OCI-M2 (cell line): Measurements from ENCODE around the gene FAM124A.

Experiments used
- DNase-seq: peaks from one replicate; lab custom pipeline; 2025; ENCODE audit not compliant: unreplicated experiment; lab: John Stamatoyannopoulos, UW

Gene FAM124A, protein sequence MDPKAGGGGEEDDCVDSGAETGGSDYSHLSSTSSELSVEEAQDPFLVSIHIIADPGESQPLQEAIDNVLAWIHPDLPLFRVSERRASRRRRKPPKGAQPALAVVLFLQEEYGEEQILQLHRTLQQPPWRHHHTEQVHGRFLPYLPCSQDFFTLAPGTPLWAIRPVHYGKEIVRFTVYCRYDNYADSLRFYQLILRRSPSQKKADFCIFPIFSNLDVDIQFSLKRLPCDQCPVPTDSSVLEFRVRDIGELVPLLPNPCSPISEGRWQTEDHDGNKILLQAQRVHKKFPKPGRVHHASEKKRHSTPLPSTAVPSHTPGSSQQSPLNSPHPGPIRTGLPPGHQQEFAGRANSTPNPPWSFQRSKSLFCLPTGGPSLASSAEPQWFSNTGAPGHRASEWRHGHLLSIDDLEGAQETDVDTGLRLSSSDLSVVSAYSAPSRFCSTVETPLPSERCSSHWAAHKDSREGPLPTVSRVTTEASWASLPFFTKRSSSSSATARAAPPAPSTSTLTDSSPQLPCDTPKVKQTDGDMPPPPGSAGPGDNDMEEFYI

DNA sequence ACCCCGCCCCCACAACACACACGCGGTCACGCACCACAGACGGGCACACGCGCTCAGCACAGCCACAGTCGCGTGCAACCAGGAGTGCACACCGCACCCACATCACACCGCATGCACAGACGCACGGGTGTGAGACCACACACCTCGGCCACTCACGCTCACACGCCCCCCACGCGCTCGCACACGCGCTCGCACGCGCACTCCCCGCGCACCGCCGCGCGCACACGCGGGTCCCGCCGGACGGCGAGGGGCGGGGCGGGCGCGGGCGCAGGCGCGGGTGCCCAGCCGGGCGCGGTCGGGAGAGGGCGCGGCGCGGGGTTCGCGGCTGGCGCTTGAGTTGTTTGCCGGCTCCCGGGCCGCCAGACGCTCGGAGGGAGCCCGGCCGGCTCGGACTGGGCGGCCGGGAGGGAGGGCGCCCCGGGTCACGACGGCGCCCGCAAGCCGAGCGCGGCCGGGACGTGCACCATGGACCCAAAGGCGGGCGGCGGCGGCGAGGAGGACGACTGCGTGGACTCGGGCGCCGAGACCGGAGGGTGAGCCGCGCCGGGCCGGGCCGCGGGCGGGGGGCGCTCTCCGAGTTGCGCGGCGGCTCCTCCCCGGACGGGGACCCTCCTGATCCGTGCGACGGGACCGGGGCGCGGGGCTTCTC lies at the start of gene FAM124A:
TSS of gene FAM124A (plus strand) at position 362 of the 649 bp plus-strand sequence. CDS start at position 466, 104 bp downstream.
- DNase-seq, result no peak

DNA sequence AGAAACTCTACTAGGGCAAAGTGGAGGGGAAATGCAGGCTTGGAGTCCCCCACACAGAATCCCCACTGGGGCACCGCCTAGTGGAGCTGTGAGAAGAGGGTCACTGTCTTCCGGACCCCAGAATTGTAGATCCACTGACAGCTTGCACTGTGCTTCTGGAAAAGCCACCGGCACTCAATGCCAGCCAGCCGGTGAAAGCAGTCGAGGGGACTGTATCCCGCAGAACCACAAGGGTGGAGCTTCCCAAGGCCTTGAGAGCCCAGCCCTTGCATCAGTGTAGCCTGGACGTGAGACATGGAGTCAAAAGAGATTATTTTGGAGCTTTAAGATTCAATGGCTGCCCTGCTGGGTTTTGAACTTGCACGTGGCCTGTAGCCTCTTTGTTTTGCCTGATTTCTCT lies 47.2 kb upstream of the FAM124A start:
- DNase-seq, result no peak

DNA sequence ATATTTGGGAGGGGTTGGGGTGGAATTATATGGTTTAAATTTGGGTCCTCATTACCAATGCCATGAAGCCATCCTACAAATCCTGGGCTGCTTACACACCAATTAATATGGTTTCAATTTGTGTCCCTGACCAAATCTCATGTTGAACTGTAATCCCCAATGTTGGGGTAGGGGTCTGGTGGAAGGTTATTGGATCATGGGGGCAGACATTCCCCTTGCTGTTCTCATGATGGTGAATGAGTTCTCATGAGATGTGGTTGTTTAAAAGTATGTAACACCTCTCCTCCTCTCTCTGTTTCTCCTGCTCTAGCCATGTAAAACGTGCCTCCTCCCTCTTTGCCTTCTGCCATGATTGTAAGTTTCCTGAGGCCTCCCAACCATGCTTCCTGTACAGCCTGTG lies 46.6 kb upstream of the FAM124A start:
- no peak for DNase-seq

DNA sequence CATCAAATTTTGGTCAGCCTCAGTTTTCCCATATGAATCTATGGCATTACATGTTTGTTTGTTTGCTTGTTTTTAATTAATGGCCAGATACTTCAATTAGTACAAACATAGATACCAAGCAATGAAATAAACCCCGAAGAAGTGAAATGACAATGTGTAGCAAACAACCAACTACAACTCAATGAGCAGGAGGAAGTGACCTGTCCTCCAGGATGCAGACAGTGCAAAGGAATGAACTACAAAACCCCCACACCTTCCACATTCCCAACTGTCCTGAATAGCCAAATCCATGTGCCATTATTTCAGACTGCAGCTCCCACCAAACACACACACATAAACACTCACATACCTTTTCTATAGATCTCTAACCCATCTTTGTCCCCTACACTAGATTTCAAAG lies 45.0 kb upstream of the FAM124A start:
- no peak for DNase-seq

DNA sequence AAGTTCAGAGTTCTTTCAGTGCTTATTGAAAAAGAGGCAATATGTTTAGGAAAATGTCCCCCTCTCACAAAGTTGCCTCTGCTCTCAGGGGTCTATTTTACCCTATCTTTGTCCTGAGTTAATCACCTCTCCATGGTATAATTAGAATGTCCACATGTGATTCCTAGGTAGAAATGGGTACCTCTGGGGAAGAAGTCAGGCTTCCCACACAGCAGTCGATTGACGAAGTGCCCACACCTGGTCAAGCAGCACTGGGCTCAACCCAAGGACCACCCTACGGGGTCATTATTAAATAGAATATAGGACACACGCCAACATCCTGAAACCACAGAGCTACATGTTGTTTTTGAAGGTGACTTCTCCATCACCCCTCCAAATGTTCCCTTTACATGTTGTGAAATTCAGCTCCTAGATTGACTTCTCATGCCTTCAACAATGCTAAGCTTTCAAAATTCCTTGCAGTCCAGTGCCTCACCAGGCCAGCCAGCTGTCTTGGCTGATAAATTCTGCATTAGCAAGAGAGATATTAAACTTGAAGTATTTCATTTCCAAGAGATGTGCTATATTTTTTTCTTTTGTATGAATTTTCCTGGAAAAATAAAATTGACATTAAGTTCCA lies 43.6 kb upstream of the FAM124A start:
- DNase-seq, result no peak

DNA sequence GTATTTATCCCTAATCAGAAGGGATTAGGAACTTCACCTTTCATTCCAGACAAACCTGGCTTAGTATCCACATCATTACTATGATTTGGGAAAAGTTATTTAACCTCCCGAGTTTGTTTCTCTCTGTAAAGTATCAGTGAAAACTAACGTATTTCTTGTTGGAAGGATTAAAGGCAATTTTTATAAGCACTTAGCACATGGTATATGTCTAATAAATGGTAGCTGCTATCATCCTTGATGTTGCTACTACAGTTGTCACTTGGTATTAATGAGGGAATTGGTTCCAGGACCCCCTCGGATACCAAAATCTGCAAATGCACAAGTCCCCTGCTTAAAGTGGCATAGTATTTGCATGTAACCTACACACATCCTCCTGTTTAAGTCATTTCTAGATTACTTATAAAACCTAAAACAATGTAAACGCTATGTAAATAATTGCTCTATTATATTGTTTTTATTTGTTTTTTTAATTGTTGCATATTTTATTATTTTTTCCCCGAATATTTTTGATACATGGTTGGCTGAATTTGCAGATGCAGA lies 42.7 kb upstream of the FAM124A start:
- no peak for DNase-seq

DNA sequence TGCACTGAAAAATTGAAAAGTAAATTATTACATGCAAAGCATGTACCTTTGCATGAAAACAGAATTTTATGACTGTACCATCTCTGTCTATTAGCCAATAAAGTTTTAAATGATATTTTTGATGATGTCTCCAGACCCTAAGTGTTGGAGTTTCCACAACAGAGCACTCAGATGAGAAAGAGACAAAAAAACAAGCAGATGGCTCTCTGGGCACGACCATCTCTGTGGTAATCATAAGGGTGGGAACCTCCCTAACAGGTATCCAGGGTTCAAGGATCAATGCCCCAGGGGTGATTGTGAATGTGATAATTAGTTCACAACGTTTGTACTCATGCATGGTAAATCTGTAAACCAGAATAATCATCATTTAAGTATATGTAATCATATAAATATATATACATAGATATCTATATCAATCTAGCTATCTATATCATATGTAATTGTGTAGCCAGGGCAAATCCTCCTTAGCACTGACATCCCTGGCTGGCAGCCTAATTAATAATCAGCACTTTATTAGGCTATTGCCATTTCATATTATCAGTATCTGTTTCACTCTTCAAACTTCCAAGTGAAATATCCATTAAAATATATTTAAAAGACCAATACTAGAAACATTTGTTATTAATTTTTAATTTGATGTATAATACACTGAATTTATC lies 41.2 kb upstream of the FAM124A start:
- DNase-seq, result no peak

DNA sequence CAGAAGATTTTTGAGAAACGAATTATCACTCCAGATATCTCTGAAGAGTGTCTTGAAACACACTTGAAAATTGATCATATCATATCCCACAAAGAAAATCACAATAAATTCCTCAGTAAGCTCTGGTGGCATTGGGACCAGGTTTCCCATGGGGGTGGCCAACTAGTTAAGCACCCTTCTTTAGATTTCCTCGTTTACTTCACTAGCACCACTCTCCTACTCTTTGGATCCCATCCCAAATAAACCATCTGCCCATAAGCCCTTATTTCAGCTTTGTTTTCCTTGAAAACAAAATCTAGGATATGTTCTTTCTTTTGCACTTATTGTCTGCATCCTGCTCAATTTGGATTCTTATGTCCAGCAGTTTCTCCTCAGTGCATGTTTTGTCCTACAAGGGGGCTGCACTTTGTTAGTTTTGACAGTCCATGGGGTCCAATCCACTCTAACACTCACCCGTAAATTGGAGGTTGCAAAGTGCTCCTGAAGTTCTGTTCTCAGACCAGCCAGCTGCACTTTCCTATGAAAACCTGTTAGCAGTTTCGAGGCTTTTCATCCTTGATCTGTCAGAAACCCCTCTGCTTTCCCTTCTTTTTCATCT lies 40.3 kb upstream of the FAM124A start:
- no peak for DNase-seq

DNA sequence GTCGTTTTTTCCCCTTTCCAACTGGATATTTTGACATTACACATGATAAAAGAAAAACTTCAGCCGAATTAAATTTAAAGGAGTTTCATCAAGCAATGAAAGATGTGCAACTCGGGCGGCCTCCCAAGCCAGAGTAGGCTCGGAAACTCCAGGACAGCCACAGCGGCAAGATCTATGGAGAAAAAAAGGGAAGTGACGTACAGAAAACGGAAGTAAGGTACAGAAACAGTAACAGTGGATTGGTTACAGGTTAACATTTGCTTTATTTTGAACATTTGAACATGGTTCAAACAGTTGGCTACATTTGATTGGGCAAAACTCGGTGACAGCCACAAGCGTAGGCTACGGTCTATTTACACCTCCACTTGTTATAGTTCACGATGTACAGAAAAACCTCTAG lies 30.5 kb upstream of the FAM124A start:
- no peak for DNase-seq

DNA sequence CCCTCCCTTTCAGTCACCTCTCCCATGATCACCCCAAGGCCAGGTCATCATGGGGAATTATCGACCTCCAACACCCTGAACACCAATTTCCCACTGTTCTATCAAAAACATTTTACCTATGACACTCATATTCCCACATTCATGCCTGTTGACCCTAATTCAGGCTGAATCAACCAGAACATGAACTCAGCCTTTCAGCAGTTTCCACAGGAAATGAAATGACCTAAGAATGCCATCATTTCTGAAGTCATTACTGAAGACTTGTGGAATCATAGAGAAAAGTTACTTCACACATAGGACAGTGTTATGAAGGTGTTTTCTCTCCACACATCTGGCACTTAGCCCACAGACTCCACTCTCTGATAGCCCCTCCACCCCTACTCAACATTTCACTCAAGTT lies 29.9 kb upstream of the FAM124A start:
- DNase-seq, result no peak

DNA sequence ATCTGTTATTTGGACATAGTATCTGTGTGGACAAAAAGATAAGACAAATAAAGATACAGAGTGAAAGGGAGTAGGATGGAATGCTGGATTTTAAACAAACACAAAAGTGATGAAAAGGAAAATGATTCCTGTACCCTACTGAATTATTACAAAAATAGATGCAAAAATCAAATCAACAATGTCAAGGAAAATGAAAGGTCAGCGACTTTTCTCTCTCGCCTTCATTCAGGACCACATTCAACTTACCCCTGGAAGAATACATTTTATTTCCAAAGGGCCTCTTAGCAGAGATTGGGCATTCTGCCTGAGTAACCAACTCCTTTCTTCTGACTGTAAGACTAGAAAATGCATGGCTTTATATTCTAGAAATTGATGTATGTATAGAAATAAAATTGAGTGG lies 28.8 kb upstream of the FAM124A start:
- no peak for DNase-seq

DNA sequence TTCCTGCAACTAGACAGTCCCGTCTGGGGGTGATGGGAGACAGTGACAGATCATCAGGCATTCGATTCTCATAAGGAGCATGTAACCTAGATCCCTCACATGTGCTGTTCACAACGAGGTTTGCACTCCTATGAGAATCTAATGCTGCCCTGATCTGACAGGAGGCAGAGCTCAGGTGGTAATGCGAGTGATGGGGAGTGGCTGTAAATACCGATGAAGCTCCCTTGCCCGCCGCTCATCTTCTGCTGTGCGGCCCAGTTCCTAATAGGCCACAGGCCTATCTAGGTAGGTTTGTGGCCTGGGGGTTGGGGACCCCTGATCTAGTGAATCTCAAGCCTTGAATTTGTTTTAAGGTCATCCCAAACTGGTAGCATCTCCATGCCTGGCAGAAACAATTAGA lies 27.3 kb upstream of the FAM124A start:
- no peak for DNase-seq

DNA sequence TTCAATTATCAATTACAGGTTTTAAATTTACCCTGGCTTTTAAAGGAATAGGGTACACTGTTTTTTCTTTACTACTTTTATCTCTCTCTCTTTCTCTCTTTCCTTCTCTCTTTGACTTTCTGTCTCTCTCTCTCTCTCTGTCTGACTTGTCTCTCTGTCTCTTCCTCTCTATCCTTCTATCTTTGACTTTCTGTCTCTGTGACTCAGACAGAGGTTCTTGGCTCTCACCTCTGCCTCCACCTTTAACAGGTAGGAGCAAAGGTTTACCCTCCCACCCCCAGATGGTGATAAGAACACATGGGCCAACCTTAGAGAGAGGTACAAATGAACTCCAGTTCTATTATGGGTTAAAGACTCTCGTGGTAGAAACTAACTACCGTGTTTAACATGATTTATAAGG lies 20.3 kb upstream of the FAM124A start:
- no peak for DNase-seq

DNA sequence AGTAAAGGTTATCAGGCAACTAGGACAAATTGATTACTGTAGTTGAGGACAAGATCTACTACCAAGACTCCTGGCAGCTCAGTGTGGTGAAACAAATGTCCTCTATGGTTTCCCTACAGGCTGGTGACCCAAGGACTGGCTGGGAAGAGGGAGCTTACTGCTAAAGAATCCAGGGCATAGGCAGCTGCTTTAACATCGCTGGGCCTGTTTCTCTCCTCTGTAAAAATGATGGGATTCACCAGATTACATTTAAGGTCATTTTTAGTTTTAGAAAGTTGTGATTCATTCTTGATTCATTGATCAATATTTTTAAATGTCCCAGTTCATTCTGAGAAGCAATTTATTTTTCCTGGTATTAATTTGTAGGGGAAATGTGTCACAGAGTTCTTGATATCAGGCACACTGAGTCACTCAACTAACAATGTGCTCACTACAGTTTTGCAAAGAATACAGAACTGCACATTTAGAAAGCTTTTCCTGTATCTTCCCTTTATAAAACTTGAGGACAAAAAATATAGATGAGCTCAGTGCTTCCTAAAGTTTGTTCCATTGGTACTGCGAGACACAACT lies 19.6 kb upstream of the FAM124A start:
- DNase-seq, result no peak

DNA sequence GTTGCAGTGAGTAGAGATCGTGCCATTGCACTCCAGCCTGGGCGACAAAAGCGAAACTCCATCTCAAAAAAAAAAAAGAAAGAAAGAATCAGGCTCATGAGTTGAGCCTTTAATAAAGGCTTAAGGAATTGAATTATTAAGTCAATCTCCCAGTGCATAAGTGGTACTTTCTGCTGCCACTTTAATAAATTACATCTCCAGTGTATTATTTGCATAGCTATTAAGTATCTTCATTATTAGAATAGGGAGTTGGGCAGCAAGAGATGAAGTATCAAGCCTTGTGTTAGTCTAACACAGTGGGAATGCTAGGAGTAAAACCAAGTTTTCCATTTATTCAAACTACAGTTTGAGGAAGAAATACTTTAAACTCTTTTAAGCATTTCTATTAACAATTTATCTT lies 15.6 kb upstream of the FAM124A start:
- no peak for DNase-seq

DNA sequence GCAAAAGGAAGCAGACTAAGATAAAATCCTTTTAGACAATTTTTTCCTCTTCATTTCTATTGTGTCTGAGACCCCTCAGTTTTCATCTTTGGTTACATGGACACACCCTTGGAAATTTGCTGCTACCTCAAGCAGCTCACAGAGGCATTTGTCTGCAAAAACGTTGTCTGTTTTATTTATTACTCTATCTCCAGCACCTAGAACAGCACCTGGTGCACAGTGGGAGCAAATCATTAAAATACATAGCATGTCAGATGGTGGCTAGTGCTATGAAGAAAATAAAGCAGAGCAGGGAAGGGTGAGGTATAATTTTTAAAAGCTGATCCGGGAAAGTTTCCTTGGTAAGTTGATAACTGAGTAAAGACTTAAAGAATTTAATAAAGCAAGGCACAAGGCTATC lies 14.3 kb upstream of the FAM124A start:
- DNase-seq, result no peak

DNA sequence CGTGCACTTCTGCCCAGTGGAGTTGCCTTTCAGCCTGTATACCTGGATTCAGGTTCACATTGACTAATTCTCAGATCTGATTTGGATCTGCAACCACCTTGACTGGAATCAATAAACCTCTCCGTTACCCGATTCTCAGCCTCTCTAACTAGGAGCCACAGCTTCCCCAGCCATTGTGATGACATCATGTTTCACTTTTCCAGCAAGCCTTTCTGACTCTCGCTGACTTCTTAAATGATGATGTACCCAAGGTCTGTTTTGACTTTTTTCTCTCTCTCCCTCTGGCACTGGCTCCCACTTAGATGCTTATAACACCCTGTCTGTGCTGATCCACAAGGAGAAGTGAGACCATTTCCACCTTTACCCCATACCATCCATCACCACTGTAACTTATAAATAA lies 13.5 kb upstream of the FAM124A start:
- DNase-seq, result no peak

DNA sequence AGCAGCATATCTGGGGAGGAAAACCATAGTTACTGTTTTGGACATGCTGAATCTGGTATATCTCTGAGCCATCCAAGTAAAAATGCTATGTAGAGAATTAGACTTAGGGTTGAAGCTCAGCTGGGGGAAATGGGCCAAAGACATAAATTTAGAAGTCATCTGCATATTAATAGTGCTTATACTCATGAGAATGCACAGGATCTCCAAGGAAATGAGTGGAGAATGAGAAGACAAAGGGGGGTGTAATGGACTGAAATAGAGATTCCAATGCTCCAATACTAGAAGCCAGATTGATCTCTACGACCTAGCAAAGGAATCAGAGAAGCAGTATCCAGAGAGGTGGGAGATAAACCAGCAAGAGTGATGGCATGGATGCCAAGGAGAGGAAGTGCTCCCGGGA lies 10.3 kb upstream of the FAM124A start:
- DNase-seq, result no peak

DNA sequence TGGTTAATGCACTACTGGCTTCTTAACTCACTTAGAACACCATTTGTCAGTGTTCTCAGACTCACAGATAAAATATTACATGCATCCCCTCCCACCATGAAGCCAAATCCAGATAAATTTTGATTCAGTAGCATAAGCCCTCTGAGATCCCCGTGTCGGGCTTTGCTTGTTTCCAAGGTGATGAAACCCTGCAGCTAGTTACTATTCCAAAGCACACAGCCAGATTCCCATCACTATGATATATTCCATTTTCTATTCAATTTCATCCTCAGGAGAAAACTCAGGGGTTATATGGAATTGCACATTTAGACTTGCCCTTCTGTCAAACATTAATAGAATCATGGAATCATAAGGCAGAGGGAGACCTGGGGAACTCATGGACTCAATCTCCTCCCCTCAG lies 9.4 kb upstream of the FAM124A start:
- no peak for DNase-seq

DNA sequence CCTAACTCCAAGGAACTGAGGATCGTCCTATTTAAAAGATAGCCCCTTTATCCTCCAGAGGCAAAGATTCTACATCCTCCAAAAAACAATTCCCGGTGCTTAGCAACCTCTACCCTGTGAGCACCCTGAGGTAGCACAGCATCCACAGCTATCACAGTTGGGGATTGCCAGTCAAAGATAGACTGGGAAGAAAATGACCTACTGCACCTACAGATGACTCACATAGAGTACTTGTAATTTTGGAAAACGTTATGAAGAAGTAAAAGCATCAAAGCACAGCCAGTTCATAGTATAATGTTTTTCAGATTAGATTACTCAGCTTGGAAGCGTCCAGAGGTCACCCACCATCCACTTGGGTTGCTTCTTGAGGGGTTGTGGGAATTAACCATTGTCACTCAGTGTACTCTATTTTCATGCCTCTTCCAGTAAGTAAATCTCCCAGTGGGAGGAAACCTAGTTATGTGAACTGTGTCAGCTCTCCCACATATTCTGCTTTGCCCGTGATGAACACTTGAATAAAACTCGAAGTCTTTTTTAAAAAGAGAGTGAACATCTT lies 8.9 kb upstream of the FAM124A start:
- no peak for DNase-seq
